Muscle layer of duodenum (tissue), 2 donors: ENCODE measurements around the gene EYA3.

ENCODE experiments used
- H3K27ac ChIP-seq: one replicate; pipeline ENCODE4 v1.7.0; 2013; ENCODE audit warnings: mild to moderate bottlenecking, low read length
- H3K27me3 ChIP-seq: one replicate; pipeline ENCODE4 v1.7.0; 2013; ENCODE audit warnings: low read depth, mild to moderate bottlenecking, control low read depth, low read length
- H3K36me3 ChIP-seq, 2 donors: one replicate each; pipeline ENCODE4 v1.7.0; 2013; ENCODE audit warnings: low read length in 2 of 2, control low read depth in 1 of 2, mild to moderate bottlenecking in 1 of 2; ENCODE audit not compliant: insufficient read depth in 2 of 2, control insufficient read depth in 1 of 2
- H3K4me1 ChIP-seq, 2 donors: one replicate each; pipeline ENCODE4 v1.7.0; 2013; ENCODE audit warnings: low read length in 2 of 2, mild to moderate bottlenecking in 2 of 2, control low read depth in 1 of 2, moderate library complexity in 1 of 2; ENCODE audit not compliant: insufficient read depth in 2 of 2, control insufficient read depth in 1 of 2
- H3K4me3 ChIP-seq, 2 donors: one replicate each; pipeline ENCODE4 v1.7.0; 2013; ENCODE audit warnings: low read length in 2 of 2, low read depth in 1 of 2, mild to moderate bottlenecking in 1 of 2
- H3K9me3 ChIP-seq, 2 donors: one replicate each; pipeline ENCODE4 v1.7.0; 2013; ENCODE audit warnings: low read length in 2 of 2, control low read depth in 1 of 2, mild to moderate bottlenecking in 1 of 2; ENCODE audit not compliant: control insufficient read depth in 1 of 2
- donor health status: healthy.

The EYA3 gene

DNA sequence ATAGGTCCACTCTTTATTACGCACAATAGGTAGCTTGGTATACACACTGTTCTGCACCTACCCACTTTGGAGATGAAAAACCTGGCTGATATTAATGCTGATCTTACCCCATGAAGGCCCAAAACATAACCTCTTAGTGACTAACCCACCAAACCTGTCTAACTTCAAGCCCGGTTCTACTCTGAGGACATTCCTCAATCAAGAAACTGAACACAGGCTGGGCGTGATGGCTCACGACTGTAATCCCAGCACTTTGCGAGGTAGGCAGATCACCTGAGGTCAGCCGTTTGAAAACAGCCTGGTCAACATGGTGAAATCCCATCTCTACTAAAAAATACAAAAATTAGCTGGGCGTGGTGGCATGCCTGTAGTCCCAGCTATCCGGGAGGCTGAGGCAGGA, 50.5 kb downstream of the EYA3 start:
- Histone ChIP-seq H3K27me3 (no peaks in the 10 kb centered on the region), H3K4me3 (no peak overlapping the region), H3K36me3 (peaks cover 12 to 15% of the 10 kb centered on the region in 2 donors), H3K4me1 (no peaks in the 10 kb centered on the region), H3K9me3 (no peaks in the 10 kb centered on the region), H3K27ac (no peak overlapping the region)

DNA sequence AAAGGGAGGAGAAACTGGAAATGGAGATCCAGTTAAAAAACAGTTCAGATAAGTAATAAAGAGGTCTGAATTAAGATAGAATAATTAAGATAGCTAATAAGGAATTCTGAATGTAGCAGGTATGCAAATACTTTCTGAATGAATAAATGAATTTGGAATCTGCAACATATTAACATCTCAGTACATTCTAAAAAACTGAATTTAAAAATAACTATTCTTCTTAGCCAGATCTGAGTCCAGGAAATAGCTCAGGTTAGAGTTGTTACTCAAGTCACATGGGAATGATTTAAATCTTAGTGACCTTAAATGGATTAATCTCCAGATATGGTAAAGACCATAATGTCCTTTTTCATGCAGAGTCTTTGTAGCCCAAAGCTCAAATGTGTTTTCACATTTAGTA, 51.2 kb downstream of the EYA3 start:
- H3K9me3 ChIP-seq = no peaks in the 10 kb centered on the region
- peaks cover 9 to 15% of the 10 kb centered on the region in 2 donors for H3K36me3 ChIP-seq
- no peak overlapping the region for H3K4me3 ChIP-seq
- H3K27ac ChIP-seq = no peak overlapping the region
- no peaks in the 10 kb centered on the region for H3K27me3 ChIP-seq
- H3K4me1 ChIP-seq = no peaks in the 10 kb centered on the region

DNA sequence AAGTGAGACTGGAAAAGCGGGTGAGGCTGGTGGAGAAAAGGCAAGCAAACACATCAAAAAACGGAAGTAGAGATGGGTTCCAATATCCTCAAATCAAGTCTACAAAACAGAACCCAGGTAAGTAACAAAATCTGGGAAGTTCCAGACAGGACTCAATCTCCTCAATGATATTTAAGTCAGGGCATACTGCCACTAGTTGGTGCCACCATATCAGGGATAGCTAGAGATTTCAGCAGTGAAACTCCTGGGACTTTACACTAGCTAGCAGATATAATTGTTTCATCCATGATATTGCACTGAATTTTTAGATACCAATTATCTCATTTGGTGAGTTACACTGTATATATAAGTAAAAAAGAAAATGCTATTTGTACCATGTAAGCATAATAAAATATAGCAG, 52.0 kb downstream of the EYA3 start:
- Histone ChIP-seq H3K4me3 (no peak overlapping the region), H3K9me3 (no peaks in the 10 kb centered on the region), H3K27me3 (no peaks in the 10 kb centered on the region), H3K27ac (no peak overlapping the region), H3K4me1 (no peaks in the 10 kb centered on the region), H3K36me3 (peaks cover 7 to 15% of the 10 kb centered on the region in 2 donors)

DNA sequence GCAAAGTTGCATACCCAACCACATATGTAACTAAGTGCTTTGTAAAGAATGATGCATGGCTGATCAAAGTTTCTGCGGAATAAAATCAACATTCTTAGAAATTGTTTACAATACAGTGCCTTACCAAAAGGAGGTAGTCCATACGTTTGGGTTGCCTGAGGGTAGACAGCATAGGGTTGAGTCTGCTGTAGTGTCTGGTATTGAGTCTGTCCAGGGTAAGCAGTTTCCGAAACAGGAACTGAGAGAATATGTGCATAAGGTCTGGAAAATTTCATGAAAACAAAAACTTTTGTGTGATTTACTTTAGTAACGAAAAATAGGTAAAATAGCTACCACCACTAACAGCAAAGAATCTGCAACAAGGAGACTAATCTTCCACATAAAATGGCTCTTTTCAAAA, 53.0 kb downstream of the EYA3 start:
- peaks cover 7 to 10% of the 10 kb centered on the region in 2 donors for H3K36me3 ChIP-seq
- no peak overlapping the region for H3K4me3 ChIP-seq
- no peaks in the 10 kb centered on the region for H3K4me1 ChIP-seq
- no peaks in the 10 kb centered on the region for H3K9me3 ChIP-seq
- no peaks in the 10 kb centered on the region for H3K27me3 ChIP-seq
- H3K27ac ChIP-seq = no peak overlapping the region

DNA sequence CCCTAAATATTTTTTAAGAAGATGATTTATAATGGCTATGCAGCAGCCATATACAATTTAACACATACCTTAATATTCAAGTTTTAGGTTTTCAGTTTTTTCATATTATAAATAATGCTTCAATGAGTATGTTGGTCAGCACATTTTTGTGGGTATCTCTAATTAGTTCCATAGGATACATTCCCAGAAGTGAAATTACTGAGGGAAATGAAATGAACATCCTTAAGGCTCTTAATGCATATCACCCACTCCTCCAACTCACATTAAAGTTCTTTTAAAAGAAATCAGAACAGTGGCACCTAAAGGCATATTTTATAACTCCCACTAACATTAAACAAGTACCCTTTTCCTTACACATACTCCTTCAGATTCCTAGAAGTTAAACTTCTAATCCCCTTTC, 56.1 kb downstream of the EYA3 start:
- no peaks in the 10 kb centered on the region for H3K27me3 ChIP-seq
- H3K4me3 ChIP-seq = no peak overlapping the region
- no peaks in the 10 kb centered on the region for H3K4me1 ChIP-seq
- H3K36me3 ChIP-seq = peaks cover 0 to 8% of the 10 kb centered on the region in 2 donors
- no peak overlapping the region for H3K27ac ChIP-seq
- H3K9me3 ChIP-seq = no peaks in the 10 kb centered on the region

DNA sequence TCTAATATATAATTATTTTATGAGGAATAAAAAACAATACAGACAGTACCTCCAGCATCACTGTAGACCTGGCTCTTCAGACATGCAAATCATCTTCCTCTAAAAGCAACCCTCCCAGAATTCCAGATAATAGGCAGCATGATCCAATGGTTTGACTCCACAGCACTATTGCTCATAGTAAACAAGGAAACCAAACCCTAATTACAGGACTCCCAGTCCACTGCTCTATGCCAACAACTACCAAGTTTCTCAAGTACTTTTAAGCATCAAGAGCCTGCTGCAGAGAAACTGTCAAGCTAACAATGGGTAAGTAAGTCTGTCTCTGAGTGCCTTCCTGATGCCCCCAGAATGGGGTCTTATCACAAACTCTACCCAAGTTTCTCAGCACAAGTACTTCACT, 57.2 kb downstream of the EYA3 start:
- H3K27me3 ChIP-seq = no peaks in the 10 kb centered on the region
- no peak overlapping the region for H3K4me3 ChIP-seq
- H3K9me3 ChIP-seq = no peaks in the 10 kb centered on the region
- peaks cover under 1 to 9% of the 10 kb centered on the region in 2 donors for H3K36me3 ChIP-seq
- H3K4me1 ChIP-seq = no peaks in the 10 kb centered on the region
- H3K27ac ChIP-seq = no peak overlapping the region

DNA sequence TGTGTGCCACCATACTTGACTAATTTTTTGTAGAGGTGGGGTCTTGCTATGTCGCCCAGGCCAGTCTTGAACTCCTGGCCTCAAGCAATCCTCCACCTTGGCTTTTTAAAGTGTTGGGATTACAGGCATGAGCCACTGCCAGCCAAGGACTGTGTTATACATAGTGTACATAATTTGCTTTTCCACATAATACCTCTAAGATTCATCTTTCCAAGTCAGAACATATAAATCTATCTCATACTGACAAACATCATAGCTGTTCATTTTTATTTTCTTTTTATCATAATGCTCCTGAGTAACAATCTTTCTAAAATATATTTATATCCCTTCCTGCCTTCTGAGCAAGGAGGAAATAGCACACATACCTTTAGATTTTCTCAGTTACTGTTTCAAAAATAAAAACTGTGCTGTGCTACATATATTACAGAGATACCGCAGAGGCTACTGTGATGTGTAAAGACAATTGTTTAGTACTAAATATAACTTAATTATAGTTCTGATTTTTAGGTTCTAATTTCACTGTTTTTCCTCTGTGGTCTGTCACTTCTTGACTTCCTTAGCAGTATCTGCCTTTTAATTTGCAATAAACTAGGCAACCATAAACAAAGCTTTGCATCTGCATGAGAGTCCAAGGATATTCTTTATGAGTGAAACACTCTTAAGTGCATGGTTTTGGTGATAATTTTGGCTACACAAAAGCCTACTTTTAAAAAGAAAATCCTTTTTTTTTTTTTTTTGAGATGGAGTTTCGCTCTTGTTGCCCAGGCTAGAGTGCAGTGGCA, 59.3 kb downstream of the EYA3 start:
- Histone ChIP-seq H3K4me1 (no peaks in the 10 kb centered on the region), H3K27me3 (no peaks in the 10 kb centered on the region), H3K9me3 (no peaks in the 10 kb centered on the region), H3K27ac (no peak overlapping the region), H3K4me3 (no peak overlapping the region), H3K36me3 (peaks cover 3 to 12% of the 10 kb centered on the region in 2 donors)

DNA sequence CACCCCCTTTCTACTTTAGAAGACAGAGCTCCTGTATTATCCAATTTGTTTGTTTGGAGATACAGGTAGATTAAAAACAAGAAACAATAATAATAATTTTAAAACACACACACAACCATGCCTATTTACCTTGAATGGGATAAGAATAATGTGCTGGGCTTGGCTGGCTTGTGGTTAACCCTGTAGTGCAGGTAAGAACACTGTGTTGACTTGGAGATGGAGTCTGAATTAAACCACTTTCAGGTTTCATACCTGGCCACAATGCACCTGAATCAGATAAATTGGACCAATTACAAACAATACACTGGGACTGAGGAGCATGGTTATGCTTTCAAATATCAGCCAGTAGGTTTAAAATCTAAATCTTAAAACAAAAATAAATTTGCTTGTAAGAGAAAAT, 60.8 kb downstream of the EYA3 start:
- Histone ChIP-seq H3K9me3 (no peaks in the 10 kb centered on the region), H3K36me3 (peaks cover 3 to 12% of the 10 kb centered on the region in 2 donors), H3K27me3 (no peaks in the 10 kb centered on the region), H3K4me1 (no peaks in the 10 kb centered on the region), H3K27ac (no peak overlapping the region), H3K4me3 (no peak overlapping the region)

DNA sequence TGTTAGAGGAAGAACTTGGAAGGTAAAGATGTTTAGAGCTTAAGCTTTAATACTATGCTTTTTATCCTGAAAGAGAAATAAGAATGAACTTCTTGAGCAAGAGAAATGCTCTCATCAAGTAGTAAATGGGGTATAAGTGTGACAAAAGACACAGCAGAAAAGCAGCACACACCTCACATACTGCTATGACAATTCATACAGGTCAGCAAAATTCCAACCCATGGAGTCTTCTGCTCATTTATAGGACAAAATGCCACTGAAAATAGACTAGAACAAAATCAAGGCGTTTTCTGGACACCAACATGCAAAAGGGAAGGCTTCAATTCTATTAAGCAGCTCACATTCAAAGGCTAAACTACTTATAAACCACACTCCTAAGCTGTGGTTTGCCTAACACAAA, 61.2 kb downstream of the EYA3 start:
- Histone ChIP-seq H3K27ac (no peak overlapping the region), H3K9me3 (no peaks in the 10 kb centered on the region), H3K4me3 (no peak overlapping the region), H3K27me3 (no peaks in the 10 kb centered on the region), H3K36me3 (peaks cover 3 to 12% of the 10 kb centered on the region in 2 donors), H3K4me1 (no peaks in the 10 kb centered on the region)

DNA sequence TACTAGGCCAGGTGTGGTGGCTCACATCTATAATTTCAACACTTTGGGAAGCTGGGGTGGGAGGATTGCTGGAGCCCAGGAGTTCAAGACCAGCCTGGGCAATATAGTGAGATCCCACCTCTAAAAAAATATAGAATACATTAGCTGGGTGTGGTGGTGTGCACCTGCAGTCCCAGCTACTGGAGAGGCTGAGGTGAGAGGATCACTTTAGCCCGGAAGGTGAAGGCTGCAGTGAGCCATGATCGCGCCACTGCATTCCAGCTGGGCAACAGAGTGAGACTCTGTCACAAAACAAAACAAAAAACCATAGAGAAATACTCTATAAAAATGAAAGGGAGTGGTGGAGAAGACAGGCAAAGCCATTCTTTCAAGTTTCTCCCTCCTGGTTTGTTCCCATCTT, 62.1 kb downstream of the EYA3 start:
- Histone ChIP-seq H3K27ac (no peak overlapping the region), H3K27me3 (no peaks in the 10 kb centered on the region), H3K36me3 (peaks cover 3 to 12% of the 10 kb centered on the region in 2 donors), H3K4me3 (no peak overlapping the region), H3K9me3 (no peaks in the 10 kb centered on the region), H3K4me1 (no peaks in the 10 kb centered on the region)

DNA sequence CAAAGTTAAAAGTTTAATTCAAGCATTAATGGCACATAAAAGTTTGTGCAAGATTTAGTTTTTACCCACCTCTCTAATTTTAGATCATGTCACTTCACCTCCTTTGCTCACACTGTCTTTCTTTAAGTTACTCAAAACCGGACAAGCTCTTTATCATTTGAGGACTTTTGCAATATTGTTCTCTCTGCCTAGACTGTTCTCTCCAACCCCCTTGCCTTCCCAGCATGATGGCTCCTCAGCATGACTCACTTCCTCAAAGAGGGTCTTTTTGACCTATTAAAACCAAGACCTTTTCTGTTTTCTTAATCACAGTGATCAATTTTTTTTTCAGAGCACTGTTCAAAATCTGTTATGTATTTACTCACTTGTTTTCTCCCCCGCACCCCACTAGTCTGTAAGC, 67.3 kb downstream of the EYA3 start:
- H3K9me3 ChIP-seq = no peaks in the 10 kb centered on the region
- no peak overlapping the region for H3K4me3 ChIP-seq
- no peaks in the 10 kb centered on the region for H3K27me3 ChIP-seq
- H3K36me3 ChIP-seq = peaks cover 11 to 17% of the 10 kb centered on the region in 2 donors
- no peak overlapping the region for H3K27ac ChIP-seq
- H3K4me1 ChIP-seq = no peaks in the 10 kb centered on the region

DNA sequence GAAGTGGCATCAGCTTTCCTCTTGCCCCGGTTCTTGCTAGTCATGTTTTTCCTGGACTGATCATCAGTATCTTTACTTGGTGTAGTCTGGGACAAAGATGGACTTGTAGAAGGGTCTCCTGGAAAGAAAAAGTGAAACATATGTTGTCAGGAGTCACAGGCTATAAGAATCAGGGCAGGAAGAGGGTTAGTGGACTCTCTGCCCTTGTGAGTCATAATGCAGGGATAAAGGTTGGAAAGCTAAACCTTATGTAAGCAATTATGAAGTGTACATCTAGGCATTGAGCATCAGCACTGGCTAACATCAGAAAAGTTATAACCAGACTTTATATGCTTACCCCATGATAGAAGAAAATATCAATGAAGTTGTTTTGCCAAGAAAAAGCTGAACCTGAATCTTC, 77.4 kb downstream of the EYA3 start:
- Histone ChIP-seq H3K9me3 (no peaks in the 10 kb centered on the region), H3K27me3 (no peaks in the 10 kb centered on the region), H3K36me3 (peaks cover 29 to 30% of the 10 kb centered on the region in 2 donors), H3K4me3 (no peak overlapping the region), H3K4me1 (no peaks in the 10 kb centered on the region), H3K27ac (no peak overlapping the region)
